MM.1S (cell line): ENCODE measurements around the gene TMEM207.
A peak's percentile ranks its signal among the peaks of the same experiment; 100 is the strongest.

Source experiments
- CTCF ChIP-seq: fragments of 300-600 bp; sonication (generic); IDR thresholded peaks from 2 replicates; pipeline ENCODE4 v1.5.1; 2016; ENCODE audit warnings: antibody characterized with exemption, low read length, mixed read lengths
- EZH2 ChIP-seq: fragments of 300-600 bp; sonication (generic); optimal IDR thresholded peaks from 2 replicates; pipeline ENCODE3; 2017; ENCODE audit warnings: low read depth, mild to moderate bottlenecking, antibody characterized with exemption, low read length, mixed read lengths

- TF ChIP-seq CTCF = peak; percentile 91
- no peak for TF ChIP-seq EZH2
These were observed 65.4 kb downstream of the TMEM207 start for GRCh38 chr3:190384309-190384756.
